ENCODE measurements around the gene FARS2.

GRCh38 chr6:5665173-5665572 lies 403.9 kb downstream of the FARS2 start:
- TF ChIP-seq CEBPB (IDR thresholded peaks at IDR 0.05) (no peak), CTCF (IDR thresholded peaks at IDR 0.05) (no peak), E2F6 (IDR thresholded peaks at IDR 0.05; ENCODE audit: borderline replicate concordance, low read depth) (no peak), GATA3 (IDR thresholded peaks at IDR 0.05; ENCODE audit: borderline replicate concordance) (no peak), POLR2A (IDR thresholded peaks at IDR 0.05; ENCODE audit: low read length) (no peak), EP300 (IDR thresholded peaks at IDR 0.05) (no peak)

Measured in A549 (cell line).